ENCODE results near the gene KCNA3.
A peak's percentile ranks its signal among the peaks of the same experiment; 100 is the strongest.

The KCNA3 gene

DNA sequence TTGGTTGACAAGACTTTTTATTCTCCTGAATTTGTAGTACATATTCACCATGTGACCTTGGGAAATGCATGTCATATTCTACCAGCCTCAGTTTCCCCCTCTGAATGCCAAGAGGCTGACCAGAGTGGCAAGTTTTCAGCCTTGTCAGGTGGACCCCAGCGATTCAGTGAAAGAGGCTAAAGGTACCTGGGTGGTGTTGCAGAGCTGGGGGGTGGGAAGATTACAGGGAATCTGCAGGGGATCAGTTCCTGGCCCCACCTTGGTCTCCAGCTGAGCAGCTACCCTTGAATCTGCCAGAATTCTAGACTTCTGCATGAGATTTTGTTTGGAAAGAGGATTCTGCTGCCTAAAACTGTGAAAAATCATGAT, 40.7 kb downstream of the KCNA3 start:
- no peaks in the 10 kb centered on the region for H3K27me3 ChIP-seq
- peaks cover 49% of the 10 kb centered on the region for H3K4me1 ChIP-seq
- H3K9ac ChIP-seq: no peak overlapping the region
- no peaks in the 10 kb centered on the region for H4K20me1 ChIP-seq
- no peak overlapping the region for H3K4me3 ChIP-seq
- TF ChIP-seq Cebpa-rat (IDR thresholded peaks at IDR 0.05): no peak
- H3K36me3 ChIP-seq: no peaks in the 10 kb centered on the region
- no peak overlapping the region for H3K27ac ChIP-seq
- no peaks in the 10 kb centered on the region for H3K9me3 ChIP-seq
- H3K4me2 ChIP-seq: peak overlapping the region; percentile 31; the same call in 1 of the 2 replicates

GRCh38 chr1:110633646-110634030, 41.1 kb downstream of the KCNA3 start:
- Histone ChIP-seq H3K36me3 (no peaks in the 10 kb centered on the region), H3K27ac (no peak overlapping the region), H3K4me3 (no peak overlapping the region), H3K9ac (no peak overlapping the region), H4K20me1 (no peaks in the 10 kb centered on the region), H3K9me3 (no peaks in the 10 kb centered on the region), H3K4me1 (peaks cover 49% of the 10 kb centered on the region), H3K27me3 (no peaks in the 10 kb centered on the region), H3K4me2 (no peak overlapping the region)
- no peak for TF ChIP-seq Cebpa-rat (IDR thresholded peaks at IDR 0.05)

GRCh38 chr1:110631836-110632620, 42.7 kb downstream of the KCNA3 start:
- peaks cover 49% of the 10 kb centered on the region for H3K4me1 ChIP-seq
- H3K9ac ChIP-seq: no peak overlapping the region
- no peak for TF ChIP-seq Cebpa-rat (IDR thresholded peaks at IDR 0.05)
- no peaks in the 10 kb centered on the region for H4K20me1 ChIP-seq
- peak overlapping the region; percentile 75 for H3K4me2 ChIP-seq
- H3K9me3 ChIP-seq: no peaks in the 10 kb centered on the region
- no peak overlapping the region for H3K4me3 ChIP-seq
- H3K27ac ChIP-seq: no peak overlapping the region
- no peaks in the 10 kb centered on the region for H3K36me3 ChIP-seq
- H3K27me3 ChIP-seq: no peaks in the 10 kb centered on the region

- Histone ChIP-seq H3K9ac (no peak overlapping the region), H3K4me3 (no peak overlapping the region), H4K20me1 (no peaks in the 10 kb centered on the region), H3K27me3 (no peaks in the 10 kb centered on the region), H3K36me3 (no peaks in the 10 kb centered on the region), H3K4me2 (peak overlapping the region; percentile 75), H3K9me3 (no peaks in the 10 kb centered on the region), H3K27ac (no peak overlapping the region), H3K4me1 (peaks cover 47% of the 10 kb centered on the region)
- TF ChIP-seq Cebpa-rat (IDR thresholded peaks at IDR 0.05): no peak
Measured at GRCh38 chr1:110630839-110631663, 43.7 kb downstream of the KCNA3 start.

DNA sequence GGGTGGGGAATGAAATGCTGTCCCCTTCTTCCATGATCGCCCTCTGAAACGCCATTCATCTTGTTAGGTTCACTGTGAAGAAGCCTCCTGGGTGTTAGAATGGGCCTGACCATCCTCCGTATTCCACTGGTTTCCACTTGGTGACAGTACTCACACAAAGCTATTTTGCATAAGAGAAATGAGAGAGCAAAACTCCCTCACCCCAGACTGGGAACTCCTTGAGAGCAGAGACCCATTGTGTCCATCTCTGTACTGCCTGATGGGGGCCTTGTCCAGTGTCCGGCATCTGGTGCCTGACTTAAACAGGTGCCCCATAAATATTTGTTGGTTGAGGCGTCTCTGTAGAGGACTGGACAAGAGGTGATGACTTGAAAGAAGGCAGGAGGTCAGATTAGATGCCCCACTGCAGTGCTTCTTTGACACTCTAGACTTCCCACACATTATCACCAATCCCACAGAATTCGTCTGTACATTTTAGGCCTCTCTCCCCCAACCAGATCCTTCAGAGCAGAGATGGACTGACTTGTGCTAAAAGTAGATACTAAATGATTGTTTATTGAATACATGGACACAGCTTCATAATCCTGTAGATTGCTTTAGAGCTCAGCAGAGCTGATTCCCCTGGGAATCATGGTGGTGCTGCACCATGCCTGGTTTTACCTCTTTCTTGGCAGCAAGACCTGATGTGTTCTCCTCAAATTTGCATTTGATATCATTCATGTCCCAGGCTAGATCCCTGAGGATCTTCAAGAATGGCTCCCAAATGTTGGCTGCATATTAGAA, 46.2 kb downstream of the KCNA3 start:
- Histone ChIP-seq H3K4me1 (peaks cover 27% of the 10 kb centered on the region), H3K9ac (no peak overlapping the region), H4K20me1 (no peaks in the 10 kb centered on the region), H3K9me3 (no peaks in the 10 kb centered on the region), H3K4me3 (no peak overlapping the region), H3K27ac (no peak overlapping the region), H3K27me3 (no peaks in the 10 kb centered on the region), H3K36me3 (no peaks in the 10 kb centered on the region), H3K4me2 (no peak overlapping the region)
- no peak for TF ChIP-seq Cebpa-rat (IDR thresholded peaks at IDR 0.05)

DNA sequence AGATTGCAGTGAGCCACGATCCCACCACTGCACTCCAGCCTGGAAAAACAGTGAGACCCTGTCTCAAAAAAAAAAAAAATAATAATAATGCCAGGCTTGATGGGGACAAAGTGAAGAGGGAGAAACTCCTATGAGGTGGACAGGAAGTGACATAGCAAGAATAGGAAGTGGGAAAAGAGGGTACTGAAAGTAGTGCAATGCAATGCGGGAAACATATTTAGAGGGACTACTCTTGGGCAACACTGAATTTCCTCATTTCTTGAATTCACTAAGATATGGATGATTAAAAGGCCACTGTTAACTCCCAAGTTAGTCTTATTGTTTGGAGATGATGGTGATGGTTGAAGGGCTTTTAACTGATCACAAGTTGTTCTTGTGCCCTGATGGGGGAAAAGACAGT, 47.0 kb downstream of the KCNA3 start:
- H3K4me1 ChIP-seq: peaks cover 20% of the 10 kb centered on the region
- no peaks in the 10 kb centered on the region for H4K20me1 ChIP-seq
- no peak overlapping the region for H3K27ac ChIP-seq
- no peak overlapping the region for H3K4me3 ChIP-seq
- H3K36me3 ChIP-seq: no peaks in the 10 kb centered on the region
- no peak overlapping the region for H3K9ac ChIP-seq
- no peak for TF ChIP-seq Cebpa-rat (IDR thresholded peaks at IDR 0.05)
- no peaks in the 10 kb centered on the region for H3K27me3 ChIP-seq
- H3K4me2 ChIP-seq: no peak overlapping the region
- no peaks in the 10 kb centered on the region for H3K9me3 ChIP-seq

DNA sequence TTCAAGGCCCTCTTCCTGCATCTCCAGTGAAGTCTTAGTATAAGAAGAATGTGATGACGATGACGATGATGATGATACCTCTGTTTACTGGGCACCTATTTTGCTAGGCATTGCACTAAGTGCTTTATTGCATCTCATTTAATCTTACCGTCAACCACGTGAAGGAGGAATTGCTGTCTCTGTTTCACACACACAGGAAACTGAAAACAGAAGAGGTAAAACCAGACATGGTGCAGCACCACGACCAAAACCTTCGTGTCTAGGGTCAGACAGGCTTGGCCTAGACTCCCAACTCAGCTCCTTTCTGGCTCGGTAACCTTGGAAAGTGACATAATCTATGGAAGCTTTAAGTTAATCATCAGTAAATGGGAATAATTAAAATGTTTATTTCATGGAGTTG, 47.9 kb downstream of the KCNA3 start:
- Histone ChIP-seq H3K4me2 (no peak overlapping the region), H3K9me3 (no peaks in the 10 kb centered on the region), H3K36me3 (no peaks in the 10 kb centered on the region), H3K4me3 (no peak overlapping the region), H3K4me1 (peaks cover 15% of the 10 kb centered on the region), H3K9ac (no peak overlapping the region), H4K20me1 (no peaks in the 10 kb centered on the region), H3K27me3 (no peaks in the 10 kb centered on the region), H3K27ac (no peak overlapping the region)
- no peak for TF ChIP-seq Cebpa-rat (IDR thresholded peaks at IDR 0.05)

Measured in BLaER1 (cell line).